Germinal center (tissue), 1 donor: Measurements from ENCODE around the gene ITPKB.

Experiments
- DNase-seq: peaks from one replicate; pipeline ENCODE4 v3.0.0; 2012; ENCODE audit warnings: mixed read lengths, low spot score

The ITPKB gene

DNA sequence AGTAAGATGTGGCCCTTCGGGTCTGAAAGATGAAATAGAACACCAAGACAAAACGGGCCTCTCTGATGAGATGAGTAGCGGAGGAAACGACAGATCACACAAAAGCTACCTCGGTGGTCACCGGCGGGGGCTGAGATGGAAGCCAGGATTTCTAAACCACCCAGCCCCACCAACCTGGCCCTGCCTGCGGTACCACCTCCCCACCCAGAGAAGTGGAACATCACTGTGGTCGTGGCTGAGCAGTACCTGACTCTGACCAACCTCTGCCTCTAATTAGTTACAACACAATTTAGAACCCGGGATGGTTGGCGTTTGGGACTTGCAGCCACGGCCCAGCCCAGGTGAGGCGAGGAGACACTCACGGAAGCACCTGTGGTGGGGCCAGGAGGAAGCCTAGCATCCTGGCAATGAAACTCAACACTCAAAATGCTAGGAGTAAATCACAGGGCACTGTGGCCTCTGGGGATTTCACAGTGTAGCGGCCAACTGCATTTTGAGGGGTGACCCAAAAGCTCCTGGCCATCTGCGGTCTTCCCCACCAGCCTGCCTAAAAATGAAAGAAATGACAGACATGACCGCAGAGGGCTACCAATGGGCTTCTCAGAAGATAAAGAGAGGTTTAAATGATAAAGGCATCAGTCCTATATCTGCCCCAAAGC, 73.4 kb downstream of the ITPKB start:
- no peak for DNase-seq

DNA sequence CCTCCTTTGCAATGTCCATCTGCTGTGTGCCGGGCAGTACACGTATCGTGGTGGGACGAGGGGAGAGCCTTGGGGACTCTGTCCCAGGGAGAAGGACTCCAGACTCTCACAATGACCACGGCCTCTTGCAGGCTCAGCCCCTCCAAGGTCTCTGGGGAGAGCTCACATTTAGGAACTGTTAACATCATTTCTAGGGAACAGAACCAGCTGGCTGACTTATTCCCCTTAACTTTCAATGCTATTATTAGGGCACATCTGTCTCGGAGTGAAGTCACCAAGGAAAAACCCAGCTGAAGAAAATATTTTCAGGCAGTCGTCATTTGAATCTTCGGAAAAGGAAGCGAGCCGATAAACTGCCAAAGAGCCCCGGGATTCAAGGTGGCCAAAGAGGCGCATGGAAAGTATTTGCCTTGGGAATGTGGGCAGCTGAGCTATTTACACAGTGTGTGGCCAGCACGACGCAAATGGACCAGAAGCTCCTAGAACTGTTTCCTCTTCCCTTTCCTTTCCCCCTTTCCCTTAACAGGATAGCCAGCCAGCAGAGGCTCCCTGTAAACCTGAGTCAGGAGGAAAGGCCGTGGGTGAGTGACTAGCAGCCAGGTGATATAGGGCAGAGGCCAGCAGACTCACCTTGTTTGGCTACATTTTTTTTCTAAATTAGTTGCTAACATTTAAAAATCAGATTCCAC, 74.5 kb downstream of the ITPKB start:
- DNase-seq: no peak

DNA sequence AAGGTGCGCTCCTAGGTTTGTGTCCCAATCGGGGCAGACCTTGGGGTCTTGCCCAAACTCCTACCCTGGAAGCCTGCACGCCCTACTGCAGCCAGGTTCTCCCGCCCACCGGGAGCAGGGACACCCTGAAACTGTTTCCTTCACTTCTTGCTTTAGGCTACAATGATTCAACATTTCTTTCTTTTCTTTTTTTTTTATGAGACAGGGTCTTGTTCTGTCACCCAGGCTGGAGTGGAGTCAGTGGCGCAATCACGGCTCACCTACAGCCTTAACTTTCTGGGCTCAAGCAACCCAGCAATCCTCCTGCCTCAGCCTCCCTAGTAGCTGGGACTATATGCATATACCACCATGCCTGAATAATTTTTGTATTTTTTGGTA, 75.8 kb downstream of the ITPKB start:
- no peak for DNase-seq

DNA sequence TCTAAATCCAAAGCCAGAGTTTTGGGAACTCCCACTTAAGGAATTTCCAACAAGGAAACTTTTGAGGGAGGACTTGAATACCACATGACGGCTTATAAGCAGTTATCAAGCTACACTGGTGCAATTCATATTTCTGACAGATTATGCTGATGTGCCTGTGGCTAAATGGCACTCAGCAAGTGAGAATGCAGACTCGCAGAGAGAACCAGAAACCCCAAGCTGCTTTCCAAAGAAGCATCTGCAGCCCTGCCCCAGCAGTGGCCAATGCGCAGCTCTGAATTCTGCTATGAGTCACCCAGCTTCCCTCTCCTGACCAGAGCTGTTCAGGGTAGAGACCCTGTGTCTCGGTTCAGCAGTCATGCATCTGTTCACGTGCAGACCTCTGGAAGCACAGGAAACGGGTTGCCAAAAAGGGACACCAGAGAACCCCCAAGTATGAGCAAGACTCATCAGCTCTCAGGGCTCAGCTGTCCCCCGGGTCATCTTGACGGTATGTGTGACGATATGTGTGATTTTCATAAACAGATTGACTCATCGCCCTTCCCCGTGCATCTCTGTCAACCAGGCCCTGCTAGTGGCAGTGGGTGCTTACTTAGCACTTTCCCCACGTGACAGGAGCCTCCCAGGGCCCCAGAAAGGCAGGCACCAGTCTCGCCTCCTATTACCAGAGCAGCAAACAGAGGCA, 76.3 kb downstream of the ITPKB start:
- DNase-seq: peak; percentile 87

DNA sequence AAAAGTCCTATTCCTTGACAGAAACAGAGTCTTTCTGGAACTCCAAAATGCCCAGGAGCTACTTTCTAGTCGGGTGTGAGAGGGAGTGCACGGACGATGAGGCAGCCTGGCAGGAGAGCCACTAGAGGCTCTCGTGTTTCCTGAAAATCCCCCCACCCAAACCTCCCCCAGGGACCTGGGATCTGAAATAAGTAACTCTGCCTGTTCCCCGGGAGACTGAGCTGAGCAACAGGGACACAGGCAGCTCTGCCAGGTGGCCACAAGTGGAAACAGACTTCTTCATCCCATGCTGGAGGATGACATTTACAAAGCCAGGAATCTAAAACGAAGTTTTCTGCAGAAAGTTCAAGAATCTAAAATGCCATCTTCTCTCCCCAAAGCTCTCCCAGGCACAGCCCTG, 77.1 kb downstream of the ITPKB start:
- no peak for DNase-seq

DNA sequence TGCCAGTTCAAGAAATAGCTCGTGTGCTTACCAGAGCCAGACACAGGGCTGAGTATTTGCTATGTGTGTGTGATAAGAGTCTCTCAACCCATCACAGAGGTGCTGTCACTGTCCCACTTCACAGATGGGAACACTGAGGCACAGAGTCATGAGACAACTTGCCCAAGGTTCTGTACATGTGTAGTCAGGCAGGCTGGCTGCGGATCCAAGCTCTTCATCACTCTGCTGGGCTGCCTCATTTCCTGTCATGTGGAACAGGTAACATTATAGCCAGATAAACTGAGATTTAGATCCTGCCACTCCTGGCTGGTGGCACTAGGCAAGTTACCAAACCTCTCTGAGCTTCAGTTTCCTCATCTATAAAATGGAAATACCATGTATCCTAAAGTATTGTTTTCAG, 77.8 kb downstream of the ITPKB start:
- no peak for DNase-seq

DNA sequence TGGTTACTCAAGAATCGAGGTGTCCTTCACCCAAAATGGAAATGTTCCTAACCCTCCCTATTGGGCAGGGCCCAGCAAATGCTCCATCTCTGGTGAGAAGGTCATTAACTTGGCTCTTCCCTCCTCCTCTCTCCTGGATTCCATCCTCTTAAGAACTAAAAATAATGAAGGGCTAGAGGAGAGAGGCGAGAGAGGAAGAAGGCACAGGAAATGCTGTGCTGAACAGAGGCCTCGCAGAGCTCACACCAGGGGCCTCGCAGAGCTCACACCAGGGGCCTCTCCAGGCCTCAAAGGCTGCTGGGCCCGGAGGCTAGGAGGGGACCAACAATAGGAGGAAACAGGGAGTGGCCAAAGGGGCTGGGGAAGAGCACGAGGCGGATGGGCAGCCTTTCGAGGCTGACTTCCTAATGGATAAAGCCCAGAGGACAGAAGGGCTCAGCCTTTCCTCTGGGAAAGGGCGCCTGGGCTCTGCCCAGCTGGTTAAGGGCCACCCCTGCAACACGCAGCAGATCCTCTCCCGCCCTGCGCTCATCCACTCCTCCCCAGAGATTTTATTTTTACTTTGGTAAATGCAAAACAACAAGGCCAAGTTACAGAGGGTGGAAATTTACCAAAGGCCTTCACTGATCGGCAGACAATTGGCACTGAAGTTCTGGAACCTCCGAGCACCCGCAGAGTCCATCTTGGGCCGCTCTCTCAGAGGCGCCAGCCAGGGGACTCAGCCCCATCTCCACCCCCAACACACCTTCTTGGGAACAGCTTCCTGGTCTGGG, 78.5 kb downstream of the ITPKB start:
- no peak for DNase-seq

DNA sequence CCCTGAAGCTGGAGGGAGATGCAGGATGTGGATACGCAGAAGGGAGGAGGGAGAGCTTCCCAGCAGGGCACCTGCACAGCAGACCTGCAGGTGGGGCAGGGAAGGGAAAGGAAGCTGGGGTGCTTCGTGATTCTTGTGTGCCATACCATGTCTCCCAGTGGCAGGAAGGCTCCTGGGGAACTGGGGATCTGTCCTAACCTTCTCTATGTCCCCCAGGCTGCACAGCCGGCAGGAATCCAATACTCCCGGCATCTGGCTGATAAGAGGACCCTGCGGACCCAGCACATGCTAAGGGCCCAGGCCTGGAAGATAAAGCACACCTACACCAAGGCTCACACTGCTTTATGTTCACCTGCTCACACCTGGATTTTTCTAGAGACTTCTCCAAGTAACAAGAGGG, 79.4 kb downstream of the ITPKB start:
- no peak for DNase-seq

DNA sequence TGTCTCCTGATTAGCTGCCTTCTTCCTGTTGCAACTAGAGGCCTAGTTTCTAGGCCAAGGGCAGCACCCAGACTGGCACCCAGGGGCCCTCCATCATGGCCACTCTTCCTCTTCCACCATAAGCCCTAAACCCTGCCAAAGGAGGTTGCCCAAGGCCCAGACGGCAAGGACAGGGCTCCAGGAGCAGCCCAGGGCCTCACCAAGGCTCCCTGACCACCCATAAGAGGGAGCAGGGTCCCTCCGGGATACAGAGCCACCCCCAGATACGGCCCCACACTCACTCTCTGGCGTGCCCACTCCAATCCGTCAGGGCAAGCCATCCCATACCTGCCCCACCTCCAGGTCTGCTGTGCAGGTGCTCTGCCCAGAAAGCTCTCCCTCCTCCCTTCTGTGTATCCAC, 79.9 kb downstream of the ITPKB start:
- DNase-seq: no peak

DNA sequence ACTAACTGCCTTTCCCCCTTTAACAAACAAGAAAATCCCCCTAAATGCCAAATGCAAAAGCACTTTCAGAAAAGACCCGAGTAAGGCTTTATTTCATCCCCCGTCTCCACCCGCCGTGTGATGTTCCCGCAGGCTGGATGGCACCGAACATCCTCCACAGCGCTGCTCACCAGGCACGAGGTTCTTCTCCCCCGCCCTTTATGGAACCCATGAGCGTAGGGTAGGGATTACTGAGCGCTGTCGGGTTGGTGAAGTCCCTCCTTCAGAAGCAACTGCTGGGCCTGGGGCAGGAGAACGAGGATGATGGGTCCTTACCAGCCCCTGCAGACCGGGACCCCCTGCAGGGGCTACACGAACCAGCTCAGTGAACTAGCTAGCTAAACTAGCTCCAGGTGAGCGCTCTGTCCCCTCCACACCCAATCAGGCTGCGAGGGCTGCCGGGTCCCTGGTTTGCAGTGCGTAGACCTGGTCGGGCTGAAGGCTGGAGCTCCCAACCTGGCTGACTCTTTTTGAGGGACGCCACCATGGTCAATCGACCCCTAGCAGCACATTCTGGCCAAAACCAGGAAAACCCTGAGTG, 80.4 kb downstream of the ITPKB start:
- no peak for DNase-seq

DNA sequence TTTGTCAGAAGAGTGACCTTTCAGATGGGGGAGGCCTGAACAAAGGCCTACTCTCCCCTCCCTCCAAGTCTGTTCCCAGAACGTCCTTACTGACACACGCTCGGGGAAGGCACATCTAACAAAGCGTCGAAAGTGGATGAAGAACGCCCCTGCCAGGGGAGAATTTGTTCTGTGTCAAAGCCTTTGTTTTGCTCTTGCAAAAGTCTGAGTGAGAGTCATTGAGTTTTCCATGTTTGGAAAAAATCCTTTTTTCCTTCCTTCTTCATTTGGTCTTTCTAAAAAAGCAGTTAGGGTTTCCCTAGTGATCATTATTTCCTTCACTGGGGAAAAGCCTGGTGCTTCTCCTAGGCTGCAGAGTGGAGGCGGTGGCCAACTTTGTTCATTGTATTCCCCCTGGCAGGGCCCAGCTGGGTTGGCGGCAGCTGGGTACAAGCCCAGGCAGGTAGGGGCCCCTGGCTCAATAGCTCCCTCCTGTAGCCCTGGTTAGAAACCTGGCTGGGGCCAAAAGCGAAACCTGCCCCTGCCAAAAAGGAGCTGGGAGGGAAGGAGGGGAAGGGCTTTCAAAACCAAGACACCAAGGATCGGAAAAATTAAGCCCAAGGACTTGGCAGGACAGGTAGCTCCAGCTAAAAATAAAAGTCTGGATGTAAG, 81.1 kb downstream of the ITPKB start:
- DNase-seq: no peak

DNA sequence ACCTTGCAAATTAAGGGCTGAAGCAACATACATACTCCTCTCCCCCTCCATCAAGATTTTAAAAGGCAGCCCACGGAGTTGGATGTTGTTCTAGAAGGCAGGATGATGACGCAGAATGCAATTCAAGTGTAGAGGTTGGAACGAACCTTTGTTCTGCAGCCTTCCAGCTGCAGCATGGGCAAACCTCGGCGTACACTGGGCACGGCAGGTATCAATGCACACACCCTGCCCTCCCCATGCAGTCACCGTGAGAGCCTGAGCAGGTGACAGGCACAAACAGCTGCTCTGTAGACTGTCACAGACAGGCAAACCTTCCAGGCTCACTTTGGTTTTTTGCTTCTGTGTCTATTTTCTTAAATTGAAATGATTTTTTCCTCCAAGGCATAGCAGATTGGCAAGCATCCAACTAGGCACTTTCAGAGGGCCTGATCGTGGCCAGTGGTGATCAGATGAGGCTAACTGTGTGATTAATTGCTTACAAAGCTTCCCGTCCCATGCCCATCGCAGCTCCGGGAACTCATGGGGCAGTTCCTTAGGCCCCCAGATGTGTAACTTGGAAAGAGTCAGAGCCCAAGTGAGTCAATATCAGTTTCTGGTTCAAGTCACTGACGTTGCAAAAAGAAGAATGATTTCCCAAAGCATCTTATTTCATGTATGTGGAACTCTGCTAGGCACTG, 82.3 kb downstream of the ITPKB start:
- no peak for DNase-seq

DNA sequence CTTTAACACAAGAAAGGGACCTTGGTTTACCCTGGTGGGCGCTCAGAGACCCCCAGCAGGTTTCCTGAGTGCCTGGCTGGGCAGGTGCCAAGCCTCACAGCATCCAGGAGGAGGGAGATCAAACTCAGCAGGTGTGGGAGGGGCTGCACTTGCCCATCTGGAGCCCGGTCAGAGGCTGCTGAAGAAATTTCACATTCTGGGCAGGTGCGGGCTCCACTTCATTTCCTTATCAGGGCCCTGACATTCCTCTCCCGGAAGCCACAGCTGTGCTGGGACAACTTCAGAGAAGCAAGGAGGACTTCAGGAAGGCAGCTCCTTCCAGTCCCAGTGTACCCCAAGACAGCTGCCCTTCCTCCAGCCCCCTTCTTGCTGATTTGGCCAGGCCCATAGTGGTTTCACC, 82.9 kb downstream of the ITPKB start:
- no peak for DNase-seq

DNA sequence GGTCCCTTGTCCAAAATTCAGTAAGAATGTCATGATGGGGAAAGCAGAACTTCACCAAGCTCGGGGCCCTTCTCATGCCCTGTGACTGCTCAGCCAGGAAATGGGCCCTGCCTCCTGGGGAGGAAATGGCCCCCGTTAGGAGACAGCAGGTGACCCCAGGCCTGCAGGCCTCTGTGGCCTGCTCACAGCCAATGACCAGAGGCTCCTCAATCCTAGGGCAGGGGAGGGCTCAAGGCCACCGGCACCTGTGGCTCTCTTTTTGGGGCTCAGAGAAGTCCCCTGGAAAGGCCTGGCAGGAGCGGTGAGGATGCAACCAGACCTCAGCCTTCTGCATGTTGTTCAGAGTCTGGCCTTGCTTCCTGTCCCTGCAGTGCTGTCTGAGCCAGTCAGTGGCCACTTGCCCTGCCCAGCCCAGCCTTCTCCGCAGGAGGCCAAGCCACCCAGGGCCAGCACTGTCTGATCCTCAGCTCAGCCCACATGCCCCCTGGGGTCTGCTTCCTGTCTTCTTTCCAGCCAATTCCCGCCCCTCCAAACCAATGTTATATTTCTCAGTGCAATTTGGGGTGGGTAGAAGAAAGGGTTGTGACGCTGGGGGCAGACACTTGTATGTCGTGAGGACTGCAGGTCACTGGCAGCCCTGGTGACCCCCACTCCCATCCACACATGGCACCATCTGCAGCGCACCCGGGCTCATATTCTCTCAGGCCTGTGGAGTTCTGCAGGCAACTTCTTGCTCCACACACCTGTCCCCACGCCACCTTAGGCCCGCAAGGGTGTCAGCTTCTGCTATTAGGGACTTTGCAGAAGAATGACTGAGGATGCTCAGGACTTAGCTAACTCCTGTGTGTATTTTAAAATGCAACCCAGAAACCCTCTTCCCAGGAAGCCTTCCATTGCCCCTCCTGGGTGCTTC, 83.6 kb downstream of the ITPKB start:
- no peak for DNase-seq

DNA sequence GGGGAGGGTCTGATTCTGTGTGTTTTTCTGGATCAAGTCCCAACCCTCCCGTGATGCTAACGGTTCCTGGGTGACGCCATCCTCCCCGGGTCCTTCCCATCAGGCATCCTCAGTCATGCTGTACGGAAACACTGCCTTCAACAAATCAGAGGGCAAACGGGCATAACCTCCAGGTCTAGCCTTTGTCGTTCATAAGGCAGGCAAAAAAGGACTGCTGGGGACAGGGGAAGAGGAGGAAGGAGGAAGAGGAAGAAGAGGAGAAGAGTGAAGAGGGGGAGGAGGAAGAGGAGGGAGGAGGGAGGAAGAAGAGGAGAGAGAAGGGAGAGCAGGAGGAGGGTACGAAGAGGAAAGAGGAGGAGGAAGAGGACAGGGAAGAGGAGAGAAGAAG, 84.4 kb downstream of the ITPKB start:
- no peak for DNase-seq

DNA sequence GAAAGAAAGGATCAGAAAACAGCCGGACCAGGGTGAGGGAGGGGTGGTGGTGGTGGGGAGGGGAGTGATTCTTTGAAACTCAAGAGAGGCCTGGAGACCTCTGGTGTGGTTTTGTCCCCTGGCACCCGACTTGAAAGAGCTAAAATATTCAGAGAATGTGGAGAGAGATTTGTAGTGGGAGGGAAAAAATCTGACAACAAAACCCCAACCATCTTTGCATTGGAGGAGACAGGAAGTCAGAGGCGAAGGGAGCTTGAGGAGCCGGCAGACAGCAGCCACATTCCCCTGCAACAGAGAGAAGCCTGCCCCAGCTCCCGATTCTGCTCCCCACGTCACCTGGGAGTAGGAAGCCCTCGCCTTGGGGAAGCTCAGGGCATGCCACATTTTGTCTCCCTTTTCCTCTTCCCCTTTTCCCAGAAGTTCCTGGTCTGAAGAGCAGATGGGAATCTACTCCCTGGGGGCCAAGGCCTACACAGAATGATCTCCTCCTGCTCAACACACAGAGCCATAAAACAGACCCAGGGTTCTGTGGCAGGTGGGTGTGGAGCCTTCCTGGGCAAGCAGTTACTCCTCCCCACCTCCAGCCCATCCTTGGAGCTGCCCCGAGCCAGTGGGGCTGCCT, 84.9 kb downstream of the ITPKB start:
- DNase-seq: no peak

DNA sequence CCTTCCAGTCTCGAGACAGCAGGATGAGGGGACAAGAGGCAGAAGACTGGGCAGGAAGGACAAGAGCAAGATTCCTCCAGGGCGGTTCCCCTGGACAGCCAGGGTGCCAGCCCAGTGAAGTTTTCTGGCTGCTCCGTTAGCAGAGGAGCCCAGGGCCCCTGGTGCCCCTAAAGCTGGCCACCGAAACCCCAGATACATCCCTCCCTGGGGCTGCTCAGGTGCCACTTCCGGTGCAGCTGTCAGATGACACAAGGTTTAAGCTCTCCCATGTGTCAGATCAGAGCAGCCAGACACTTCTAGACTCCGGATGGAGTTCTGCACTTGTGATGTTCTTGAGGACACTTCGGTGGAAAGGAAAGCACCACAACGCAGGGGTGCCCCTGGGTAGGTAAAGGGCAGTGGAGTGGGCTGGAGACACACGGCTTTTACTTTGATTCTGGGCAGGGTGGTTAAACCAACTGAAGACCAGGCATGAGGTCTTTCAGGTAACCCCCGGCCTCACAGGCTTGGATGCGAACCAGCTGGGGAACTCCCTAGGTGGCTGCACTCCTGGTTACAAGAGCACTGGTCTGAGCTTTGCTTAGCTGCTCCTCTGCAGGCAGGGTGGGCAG, 85.7 kb downstream of the ITPKB start:
- DNase-seq: no peak

DNA sequence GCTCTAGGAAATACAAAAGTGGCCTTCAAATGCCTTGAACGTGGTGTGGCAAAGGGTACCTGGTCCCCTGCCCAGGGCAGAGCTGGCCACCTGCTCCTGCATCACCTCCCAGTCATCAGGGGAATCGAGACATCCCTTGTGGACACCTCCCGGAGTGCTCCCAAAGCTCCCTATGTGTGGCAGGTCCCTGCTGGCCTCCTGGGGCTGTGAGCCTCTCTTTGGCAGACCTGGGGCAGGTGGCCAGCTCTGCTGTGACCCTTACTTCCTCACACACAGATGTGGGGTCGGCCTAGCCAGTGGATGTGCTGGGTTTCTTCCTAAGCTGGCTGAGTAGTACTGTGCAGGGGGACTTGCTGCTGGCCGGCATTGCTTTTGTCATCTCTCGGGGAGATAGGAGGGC, 86.5 kb downstream of the ITPKB start:
- DNase-seq: no peak

DNA sequence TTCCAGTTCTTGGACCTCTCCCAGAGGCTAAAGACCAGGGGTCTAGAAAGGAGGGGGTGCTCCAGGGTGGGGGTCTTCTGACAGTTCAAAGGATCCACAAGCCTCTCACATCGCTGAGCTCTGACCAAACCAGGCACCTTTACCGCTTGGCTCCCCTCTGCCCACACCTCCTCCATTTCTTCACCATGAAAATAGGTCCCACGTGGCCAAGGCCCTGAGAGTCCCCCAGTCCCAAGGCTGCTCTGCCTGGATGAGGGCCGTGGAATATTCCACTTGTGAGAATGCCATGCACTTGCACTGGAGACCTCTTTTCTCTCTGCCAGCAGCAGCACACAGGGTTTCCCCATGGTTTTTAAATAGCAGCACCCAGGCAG, 87.4 kb downstream of the ITPKB start:
- DNase-seq: no peak
